Endothelial cell of umbilical vein (primary cell): ENCODE results near the gene UBR4. TPM values are rescaled to one million over a fixed set of nuclear protein-coding genes. Genes with fewer than 3 reads are reported as not detected.

Source experiments
- BruUV-seq: library from RNA; stranded (reverse); fragments of 400-500 nt; replicated peaks from 2 replicates; lab custom pipeline; 2021; lab: Mats Ljungman, UMichigan
- CTCF ChIA-PET: fragments of 300-600, 350-600 bp; sonication (Branson Sonifier 250); formaldehyde crosslinking; loops from one replicate; lab custom pipeline; 2021; ENCODE audit warnings: antibody characterized with exemption, inconsistent platforms; lab: Charles Lee
- POLR2A ChIA-PET: fragments of 300-600, 350-600 bp; sonication (Branson Sonifier 250); formaldehyde crosslinking; loops from one replicate; lab custom pipeline; 2021; ENCODE audit warnings: antibody characterized with exemption, inconsistent platforms; lab: Charles Lee
- DNase-seq: peaks from one replicate; pipeline ENCODE4 v3.0.0-alpha.2; 2011; ENCODE audit warnings: low read depth, low spot score
- FAIRE-seq: peaks from 2 replicates; lab custom pipeline; 2011; peaks lifted over from hg19 to GRCh38; lab: Jason Lieb, UNC
- H2AFZ ChIP-seq: 2 replicates; pipeline ENCODE4 v1.6.0; 2012; ENCODE audit warnings: low read depth, low read length, control low read depth, inconsistent platforms
- H3K27ac ChIP-seq: 2 replicates; pipeline ENCODE4 v1.5.1; 2011; ENCODE audit warnings: low read depth, mild to moderate bottlenecking, control low read depth, low read length, moderate library complexity; ENCODE audit not compliant: insufficient read depth
- H3K27me3 ChIP-seq, 2 experiments: 2 replicates each; pipeline versions ENCODE4 v1.6.0 to v1.6.1; 2011; ENCODE audit warnings: low read length in 2 of 2, mixed read lengths in 1 of 2; ENCODE audit not compliant: control insufficient read depth in 2 of 2, insufficient read depth in 2 of 2
- H3K36me3 ChIP-seq, 2 experiments: 2 replicates in 1 of 2; 3 replicates in 1 of 2; pipeline ENCODE4 v1.5.1; 2011; ENCODE audit warnings: low read length in 2 of 2, mild to moderate bottlenecking in 1 of 2, moderate library complexity in 1 of 2; ENCODE audit not compliant: control insufficient read depth in 2 of 2, insufficient read depth in 2 of 2; ENCODE audit errors: extremely low read depth in 1 of 2
- H3K4me1 ChIP-seq: 3 replicates; pipeline ENCODE4 v1.5.1; 2011; ENCODE audit warnings: mild to moderate bottlenecking, low read length; ENCODE audit not compliant: control insufficient read depth, insufficient read depth; ENCODE audit errors: extremely low read depth
- H3K4me2 ChIP-seq: 2 replicates; pipeline ENCODE4 v1.6.1; 2011; ENCODE audit warnings: low read length, control low read depth, mixed read lengths; ENCODE audit not compliant: insufficient read depth
- H3K4me3 ChIP-seq, 3 experiments: fragments of 200-600 bp in 1 of 3; sonication (generic), shearing (Covaris generic) in 1 of 3; replicated peaks in 1 of 3; 2 replicates each; pipeline ENCODE4 v1.5.1; 2011 to 2016; ENCODE audit warnings: control low read depth in 3 of 3, low read length in 3 of 3, mild to moderate bottlenecking in 2 of 3, inconsistent platforms in 1 of 3, low read depth in 1 of 3, moderate library complexity in 1 of 3; ENCODE audit not compliant: insufficient read depth in 1 of 3
- H3K79me2 ChIP-seq: 2 replicates; pipeline ENCODE4 v1.6.0; 2012; ENCODE audit warnings: low read length, inconsistent platforms; ENCODE audit not compliant: control insufficient read depth, insufficient read depth
- H3K9ac ChIP-seq: replicated peaks from 2 replicates; pipeline ENCODE3; 2011; ENCODE audit warnings: low read length, control low read depth; ENCODE audit not compliant: insufficient read depth; ENCODE audit errors: extremely low read depth
- H3K9me1 ChIP-seq: replicated peaks from 3 replicates; pipeline ENCODE4 v1.6.0; 2011; ENCODE audit warnings: mild to moderate bottlenecking, low read length; ENCODE audit not compliant: control insufficient read depth, insufficient read depth; ENCODE audit errors: extremely low read depth
- H3K9me3 ChIP-seq: replicated peaks from 2 replicates; pipeline ENCODE4 v1.5.1; 2012; ENCODE audit warnings: low read length, inconsistent platforms; ENCODE audit not compliant: control insufficient read depth, insufficient read depth
- H4K20me1 ChIP-seq: replicated peaks from 2 replicates; pipeline ENCODE3; 2011; ENCODE audit warnings: mild to moderate bottlenecking, low read length; ENCODE audit not compliant: control insufficient read depth, insufficient read depth; ENCODE audit errors: extremely low read depth
- FOS ChIP-seq: IDR thresholded peaks from 2 replicates; pipeline ENCODE4 v1.6.1; 2011; ENCODE audit warnings: mild to moderate bottlenecking, low read length, moderate library complexity, borderline replicate concordance; ENCODE audit not compliant: insufficient read depth
- GATA2 ChIP-seq: IDR thresholded peaks from 2 replicates; pipeline ENCODE4 v1.7.0; 2011; ENCODE audit warnings: low read depth, mild to moderate bottlenecking, moderate library complexity, mixed read lengths, low read length; ENCODE audit not compliant: insufficient read length, insufficient read depth
- MAX ChIP-seq: IDR thresholded peaks from 2 replicates; pipeline ENCODE4 v1.6.1; 2011; ENCODE audit not compliant: insufficient read depth, insufficient read length
- MYC ChIP-seq: IDR thresholded peaks from one replicate; pipeline ENCODE4 v1.6.1; 2011; ENCODE audit warnings: mild to moderate bottlenecking, low read depth, low read length
- POLR2A ChIP-seq: IDR thresholded peaks from 2 replicates; pipeline ENCODE4 v1.6.1; 2012; ENCODE audit warnings: low read depth, mild to moderate bottlenecking, control low read depth, low read length
- POLR2AphosphoS5 ChIP-seq: IDR thresholded peaks from 2 replicates; pipeline ENCODE4 v1.6.1; 2012; ENCODE audit warnings: low read depth, mild to moderate bottlenecking, control low read depth, low read length, moderate library complexity; ENCODE audit not compliant: insufficient read depth
- dilution Hi-C: fragments of 300-500 bp; cut with MboI; formaldehyde crosslinking; loops from one replicate; pipeline ENCODE4 v1.15.0; 2019; ENCODE audit warnings: low sequenced_read_pairs; ENCODE audit not compliant: extremely low pct_ligation_motif_present
- intact Hi-C: fragments of 100-400 bp; cut with micrococcal nuclease; formaldehyde crosslinking; loops from one replicate; pipeline ENCODE4 v1.10.0; 2022
- polyA plus RNA-seq, 4 experiments: library from polyadenylated mRNA; depleted of rRNA in 3 of 4; stranded (reverse) in 3 of 4; unstranded in 1 of 4; fragments of >200 nt; gene quantifications; 2 replicates each; pipeline versions ENCODE4 v1.2.1 to v1.2.3, GENCODE V29; 2011 to 2012; ENCODE audit warnings: missing spikeins in 1 of 4
- total RNA-seq: library from RNA; stranded (reverse); gene quantifications from 2 replicates; pipeline ENCODE4 v1.2.3, GENCODE V29; 2021

UBR4 gene
- total and polyA plus RNA-seq, 2 donors (not counting 3 experiments of a cell fraction or from before 2014, with no cell fraction given), result 125 to 150 TPM

- CTCF ChIA-PET, result no interaction called here
- intact Hi-C loops, result no loop called here
- TF ChIP-seq FOS, result no peak
- TF ChIP-seq POLR2A, result no peak
- no peak for TF ChIP-seq POLR2AphosphoS5
- no peak for TF ChIP-seq MYC
- no peak for TF ChIP-seq MAX
- no peak for TF ChIP-seq GATA2
- dilution Hi-C loops, result no loop called here
- no peak overlapping the region for H3K9ac ChIP-seq
- FAIRE-seq, result no peak
- H3K9me3 ChIP-seq, result no peaks in the 10 kb centered on the region
- H3K4me3 ChIP-seq, result no peak overlapping the region
- POLR2A ChIA-PET, result no interaction called here
- H3K9me1 ChIP-seq, result no peaks in the 10 kb centered on the region
- no peaks in the 10 kb centered on the region for H4K20me1 ChIP-seq
- H3K4me1 ChIP-seq, result no peaks in the 10 kb centered on the region
- H3K36me3 ChIP-seq, result no peaks in the 10 kb centered on the region
- DNase-seq, result no peak
- H3K79me2 ChIP-seq, result no peaks in the 10 kb centered on the region
- no peak overlapping the region for H2AFZ ChIP-seq
- H3K27ac ChIP-seq, result no peak overlapping the region
- no peak overlapping the region for H3K4me2 ChIP-seq
- H3K27me3 ChIP-seq, result peaks cover 0 to 2% of the 10 kb centered on the region in 2 experiments
- BruUV-seq, result no TSS peak
These were observed 182.0 kb downstream of the UBR4 start for GRCh38 chr1:19028110-19028509.

Other genes starting within 250 kb of the UBR4 start
- gene EMC1, start 41.3 kb upstream of the UBR4 start, total RNA-seq, result 77.5 and 84.8 TPM in 2 replicates
- 164 and 169 TPM in 2 replicates for gene EMC1, start 41.3 kb upstream of the UBR4 start, polyA plus RNA-seq
- 47.7 and 49.4 TPM in 2 replicates for gene MRTO4, start 41.5 kb upstream of the UBR4 start, total RNA-seq
- gene MRTO4, start 41.5 kb upstream of the UBR4 start, polyA plus RNA-seq, result 27.2 and 33.6 TPM in 2 replicates
- gene AKR7A3, start 78.5 kb upstream of the UBR4 start, total RNA-seq, result 0.49 and 0.85 TPM in 2 replicates
- gene AKR7A3, start 78.5 kb upstream of the UBR4 start, polyA plus RNA-seq, result 0.50 and 0.51 TPM in 2 replicates
- gene AKR7A2, start 101.9 kb upstream of the UBR4 start, total RNA-seq, result 45.2 and 48.0 TPM in 2 replicates
- gene AKR7A2, start 101.9 kb upstream of the UBR4 start, polyA plus RNA-seq, result 69.9 and 70.7 TPM in 2 replicates
- 15.3 and 17.6 TPM in 2 replicates for gene SLC66A1, start 102.1 kb upstream of the UBR4 start, total RNA-seq
- gene SLC66A1, start 102.1 kb upstream of the UBR4 start, polyA plus RNA-seq, result 32.6 and 42.1 TPM in 2 replicates